Activated CD8-positive, alpha-beta memory T cell treated with anti-CD3 and anti-CD28 coated beads, Interleukin-2, amount 50 U/mL, for 24 hours (primary cell): ENCODE results near the gene TMIE.

Experiments
- DNase-seq: peaks from one replicate; pipeline ENCODE4 v3.0.0-alpha.2; 2020; ENCODE audit errors: extremely low read depth

The TMIE gene

GRCh38 chr3:46708401-46709156 is 7.4 kb downstream of the TMIE start:
- DNase-seq: no peak

- no peak for DNase-seq
These were observed 8.0 kb downstream of the TMIE start for GRCh38 chr3:46709157-46709654.

GRCh38 chr3:46709721-46710120 is 8.5 kb downstream of the TMIE start:
- DNase-seq: no peak

GRCh38 chr3:46710229-46710628 is 9.0 kb downstream of the TMIE start:
- no peak for DNase-seq

GRCh38 chr3:46710671-46711295 is 9.6 kb downstream of the TMIE start:
- DNase-seq: no peak

- no peak for DNase-seq
These were observed 10.1 kb downstream of the TMIE start for GRCh38 chr3:46711305-46711704.

- no peak for DNase-seq
These were observed 10.6 kb downstream of the TMIE start for GRCh38 chr3:46711760-46712159.

GRCh38 chr3:46712191-46713049 is 11.2 kb downstream of the TMIE start:
- no peak for DNase-seq

- DNase-seq: no peak
These were observed 12.1 kb downstream of the TMIE start for GRCh38 chr3:46713050-46713897.

GRCh38 chr3:46713898-46714552 is 12.8 kb downstream of the TMIE start:
- no peak for DNase-seq

- no peak for DNase-seq
These were observed 13.7 kb downstream of the TMIE start for GRCh38 chr3:46714728-46715506.

- no peak for DNase-seq
These were observed 14.4 kb downstream of the TMIE start for GRCh38 chr3:46715507-46716175.

GRCh38 chr3:46716461-46717441 is 15.6 kb downstream of the TMIE start:
- DNase-seq: no peak

- DNase-seq: no peak
These were observed 16.4 kb downstream of the TMIE start, which contains the start of gene PRSS50 for GRCh38 chr3:46717447-46718231. PRSS50 (minus strand) TSS chr3:46717869; CDS start chr3:46717824, 45 bp downstream.

GRCh38 chr3:46719044-46719565 is 17.9 kb downstream of the TMIE start:
- DNase-seq: no peak

- no peak for DNase-seq
These were observed 18.6 kb downstream of the TMIE start for GRCh38 chr3:46719735-46720271.

- DNase-seq: no peak
These were observed 19.8 kb downstream of the TMIE start for GRCh38 chr3:46721009-46721408.
